Measurements from ENCODE around the gene ABCB8.
"Not testable (repeated sequence)": the region's sequence is repeated elsewhere in the genome, so short reads cannot be mapped to it uniquely, and the experiment has no call there.

The ABCB8 gene

DNA sequence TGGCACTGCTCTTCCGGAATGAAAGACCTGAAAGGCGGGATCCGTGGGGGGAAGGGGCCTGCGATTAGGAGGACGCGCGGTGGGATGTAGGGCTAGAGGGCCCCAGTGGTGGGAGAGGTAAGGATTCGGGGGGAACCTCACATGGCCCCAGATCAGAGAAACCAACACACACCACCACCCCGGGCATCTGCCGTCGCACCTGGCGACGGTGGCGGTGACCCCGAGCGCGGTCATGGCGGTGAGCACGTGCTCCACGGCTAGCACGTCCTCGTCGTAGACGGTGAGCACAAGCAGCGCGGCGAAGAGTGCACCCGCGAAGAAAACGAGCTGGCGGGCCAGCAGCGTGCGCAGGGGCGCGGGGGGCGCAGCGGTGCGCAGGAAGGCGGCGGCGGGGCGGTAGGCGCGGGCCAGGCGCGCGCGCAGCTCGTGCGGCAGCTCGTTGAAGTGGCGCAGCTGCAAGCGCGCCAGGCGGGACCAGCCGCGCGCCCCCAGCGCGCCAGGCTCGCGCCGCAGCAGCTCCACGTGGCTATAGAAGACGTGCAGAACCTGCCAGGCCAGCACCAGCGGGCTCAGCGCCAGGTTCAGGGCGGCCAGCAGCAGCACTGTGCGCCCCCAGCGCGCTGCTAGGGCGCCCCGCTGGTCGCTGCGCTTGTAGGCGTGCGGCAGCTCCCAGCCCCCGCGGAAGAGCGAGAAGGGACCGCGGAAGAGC is 9.7 kb upstream of the ABCB8 start:
- Histone ChIP-seq H4K20me1 (no peaks in the 10 kb centered on the region), H3K9ac (peak overlapping the region; percentile 73), H3K4me2 (peak overlapping the region; percentile 100), H3K27ac (peak overlapping the region; percentile 57), H3K27me3 (peaks cover 14% of the 10 kb centered on the region), H3K9me3 (no peaks in the 10 kb centered on the region), H3K4me3 (peak overlapping the region; percentile 68), H3K36me3 (peaks cover 7% of the 10 kb centered on the region; the same call in 1 of the 2 replicates), H3K4me1 (peaks cover 77% of the 10 kb centered on the region)
- TF ChIP-seq Cebpa-rat (IDR thresholded peaks at IDR 0.05): no peak

DNA sequence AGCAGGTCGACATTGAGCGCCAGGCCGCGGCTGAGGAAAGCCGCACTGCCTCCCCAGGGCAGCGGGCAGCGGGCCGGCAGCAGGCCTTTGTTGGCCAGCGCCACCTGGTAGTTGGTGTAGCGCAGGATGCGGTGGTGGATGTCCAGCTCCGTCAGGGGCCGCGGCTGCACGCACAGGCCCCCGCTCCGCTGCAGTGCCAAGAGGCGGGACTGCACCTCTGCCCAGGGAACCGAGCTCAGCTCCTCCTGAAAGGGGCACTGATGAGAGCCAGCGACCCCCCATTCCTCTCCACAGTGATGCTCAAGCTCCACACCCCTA is 9.2 kb upstream of the ABCB8 start:
- Histone ChIP-seq H3K27me3 (peaks cover 14% of the 10 kb centered on the region), H3K36me3 (peaks cover 4% of the 10 kb centered on the region; the same call in 1 of the 2 replicates), H3K4me2 (peak overlapping the region; percentile 100), H3K27ac (peak overlapping the region; percentile 57), H3K4me1 (peaks cover 76% of the 10 kb centered on the region), H3K9ac (peak overlapping the region; percentile 73; the same call in 1 of the 2 replicates), H3K4me3 (peak overlapping the region; percentile 68), H3K9me3 (no peaks in the 10 kb centered on the region), H4K20me1 (no peaks in the 10 kb centered on the region)
- TF ChIP-seq Cebpa-rat (IDR thresholded peaks at IDR 0.05): no peak

DNA sequence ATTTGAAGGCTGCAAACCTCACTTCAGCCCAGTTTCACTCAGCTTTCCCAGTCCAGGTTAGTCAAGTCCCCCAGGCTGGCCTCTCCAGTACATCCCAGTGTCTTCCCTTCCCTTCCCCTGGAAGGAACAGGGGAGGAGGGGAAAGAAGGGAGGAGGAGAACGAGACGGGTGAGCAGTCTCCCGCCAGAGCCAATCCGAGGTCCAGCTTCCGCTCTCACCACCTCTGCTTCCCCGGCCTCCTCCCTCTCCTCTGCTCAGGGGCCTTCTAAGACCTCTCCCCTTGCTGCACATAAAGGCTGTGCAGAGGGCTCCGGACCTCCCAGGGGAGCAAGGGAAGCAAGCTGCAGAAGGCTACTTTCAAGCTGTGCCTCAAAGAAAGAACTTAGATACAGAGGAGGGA is 8.0 kb upstream of the ABCB8 start:
- peak overlapping the region; percentile 100 for H3K4me2 ChIP-seq
- H4K20me1 ChIP-seq: no peaks in the 10 kb centered on the region
- H3K9ac ChIP-seq: no peak overlapping the region
- H3K36me3 ChIP-seq: no peaks in the 10 kb centered on the region
- TF ChIP-seq Cebpa-rat (IDR thresholded peaks at IDR 0.05): no peak
- H3K27me3 ChIP-seq: peaks cover 14% of the 10 kb centered on the region
- peaks cover 64% of the 10 kb centered on the region for H3K4me1 ChIP-seq
- no peak overlapping the region for H3K27ac ChIP-seq
- no peaks in the 10 kb centered on the region for H3K9me3 ChIP-seq
- H3K4me3 ChIP-seq: no peak overlapping the region

DNA sequence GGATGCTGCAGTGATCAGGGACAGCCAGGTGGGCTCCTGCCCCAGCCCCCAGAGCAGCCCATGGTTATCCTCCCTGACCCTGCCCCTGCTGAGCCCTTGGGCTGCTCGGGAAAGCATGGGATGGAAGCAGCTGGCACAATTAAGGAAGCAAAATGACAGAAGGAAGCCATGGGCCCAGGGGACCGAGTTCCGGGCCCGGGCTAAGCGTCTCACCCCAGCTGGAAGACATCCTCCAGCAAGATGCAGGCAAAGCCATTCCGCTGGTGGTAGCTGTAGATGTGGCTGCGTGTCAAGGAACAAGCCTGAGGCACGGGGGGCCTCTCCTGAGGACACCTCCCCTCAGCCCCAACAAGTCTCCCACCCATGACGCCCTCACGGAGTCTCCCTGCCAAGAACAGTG is 5.0 kb upstream of the ABCB8 start:
- no peak for TF ChIP-seq Cebpa-rat (IDR thresholded peaks at IDR 0.05)
- Histone ChIP-seq H4K20me1 (no peaks in the 10 kb centered on the region), H3K4me2 (peak overlapping the region; percentile 72), H3K9ac (peak overlapping the region; percentile 13; the same call in 1 of the 2 replicates), H3K4me3 (no peak overlapping the region), H3K27ac (no peak overlapping the region), H3K9me3 (no peaks in the 10 kb centered on the region), H3K27me3 (peaks cover 18% of the 10 kb centered on the region), H3K36me3 (no peaks in the 10 kb centered on the region), H3K4me1 (peaks cover 47% of the 10 kb centered on the region)

DNA sequence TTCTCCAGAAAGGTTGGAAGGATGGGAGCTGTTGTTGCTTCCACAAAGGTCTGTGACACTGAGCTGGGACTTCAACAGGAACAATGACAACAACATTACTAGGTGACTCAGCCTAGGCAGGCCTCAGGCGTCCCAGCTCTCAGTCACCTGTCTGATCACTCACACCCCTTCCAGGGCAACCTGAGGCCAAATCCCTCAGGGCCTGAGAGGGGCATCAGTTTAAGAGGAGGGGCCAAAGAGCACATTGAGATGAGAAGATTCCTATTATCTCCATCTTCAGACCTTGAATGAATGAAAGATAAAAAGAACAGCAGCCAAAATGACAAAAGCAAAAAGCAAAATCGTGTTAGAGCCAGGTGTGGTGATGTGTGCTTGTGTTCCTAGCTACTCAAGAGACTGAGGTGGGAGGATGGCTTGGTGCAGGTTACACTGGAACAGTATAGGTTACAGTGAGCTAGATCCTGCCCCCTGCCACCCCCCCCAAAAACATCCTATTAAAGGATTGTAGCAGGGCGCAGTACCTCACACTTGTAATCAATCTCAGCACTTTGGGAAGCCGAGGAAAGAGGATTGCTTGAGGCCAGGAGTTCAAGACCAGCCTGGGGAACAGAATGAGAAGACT is 3.7 kb upstream of the ABCB8 start, which contains the start of gene ATG9B:
Gene ATG9B, minus strand, starts transcription at position 60 of the 622 bp plus-strand sequence. CDS start 71 bp downstream, outside the sequence.
- H3K4me1 ChIP-seq: peaks cover 41% of the 10 kb centered on the region

DNA sequence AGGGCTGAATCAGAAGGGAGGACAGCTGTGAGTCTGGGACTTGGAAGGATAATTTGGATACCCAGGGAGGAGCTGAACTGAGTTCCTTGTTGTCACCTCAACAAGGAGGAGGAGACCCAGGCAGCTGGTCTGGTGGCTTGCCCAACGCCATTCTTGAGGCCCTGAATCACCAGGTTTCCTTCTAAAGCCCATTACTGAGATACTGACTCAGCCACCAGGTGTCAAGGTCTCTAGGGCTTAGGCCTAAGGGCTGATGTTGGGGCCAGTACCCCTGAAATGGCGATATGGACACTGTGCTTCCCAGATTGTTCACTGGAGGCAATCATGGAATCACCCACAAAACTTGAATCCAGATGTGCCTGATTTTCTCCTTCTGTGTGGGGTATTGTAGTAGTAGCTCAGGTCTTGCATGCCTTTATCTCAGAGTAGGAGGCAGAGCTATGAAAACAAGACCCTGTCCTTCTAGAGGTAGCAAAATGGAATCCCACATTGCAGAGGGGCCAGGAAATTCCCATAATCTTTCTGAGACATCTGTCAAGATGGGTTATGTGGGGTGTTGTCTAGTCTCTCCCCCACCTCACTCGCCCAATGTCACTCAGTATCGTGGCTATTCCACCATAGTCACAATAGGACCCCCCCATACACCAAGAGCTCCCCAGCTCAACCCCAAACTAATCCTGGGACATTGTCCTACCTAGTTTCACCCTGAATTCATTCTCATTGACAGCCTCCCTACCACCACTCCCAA is 2.2 kb upstream of the ABCB8 start:
- no peak overlapping the region for H3K9ac ChIP-seq
- H3K4me2 ChIP-seq: no peak overlapping the region
- no peak for TF ChIP-seq Cebpa-rat (IDR thresholded peaks at IDR 0.05)
- peaks cover 33% of the 10 kb centered on the region for H3K4me1 ChIP-seq
- H3K27me3 ChIP-seq: peaks cover 3% of the 10 kb centered on the region; the same call in 1 of the 2 replicates
- H4K20me1 ChIP-seq: no peaks in the 10 kb centered on the region
- H3K36me3 ChIP-seq: 0 out of 2 replicates have a peak, but pooled peaks cover under 1% of the 10 kb centered on the region
- H3K4me3 ChIP-seq: no peak overlapping the region
- no peaks in the 10 kb centered on the region for H3K9me3 ChIP-seq
- H3K27ac ChIP-seq: no peak overlapping the region

More for the DNA sequence above, 3.7 kb upstream of the ABCB8 start, which contains the start of gene ATG9B:
- no peak within 1 kb of the TSS for H3K27ac ChIP-seq
- no peak within 1 kb of the TSS for H3K4me3 ChIP-seq
- TF ChIP-seq Cebpa-rat (IDR thresholded peaks at IDR 0.05): no peak
- no peaks in the 10 kb centered on the region for H3K9me3 ChIP-seq
- H3K4me2 ChIP-seq: peak within 1 kb of the TSS; percentile 72
- H4K20me1 ChIP-seq: no peaks in the 10 kb centered on the region
- H3K9ac ChIP-seq: peak within 1 kb of the TSS; percentile 13; the same call in 1 of the 2 replicates
- peaks cover 5% of the 10 kb centered on the region for H3K27me3 ChIP-seq
- H3K36me3 ChIP-seq: no peaks in the 10 kb centered on the region

DNA sequence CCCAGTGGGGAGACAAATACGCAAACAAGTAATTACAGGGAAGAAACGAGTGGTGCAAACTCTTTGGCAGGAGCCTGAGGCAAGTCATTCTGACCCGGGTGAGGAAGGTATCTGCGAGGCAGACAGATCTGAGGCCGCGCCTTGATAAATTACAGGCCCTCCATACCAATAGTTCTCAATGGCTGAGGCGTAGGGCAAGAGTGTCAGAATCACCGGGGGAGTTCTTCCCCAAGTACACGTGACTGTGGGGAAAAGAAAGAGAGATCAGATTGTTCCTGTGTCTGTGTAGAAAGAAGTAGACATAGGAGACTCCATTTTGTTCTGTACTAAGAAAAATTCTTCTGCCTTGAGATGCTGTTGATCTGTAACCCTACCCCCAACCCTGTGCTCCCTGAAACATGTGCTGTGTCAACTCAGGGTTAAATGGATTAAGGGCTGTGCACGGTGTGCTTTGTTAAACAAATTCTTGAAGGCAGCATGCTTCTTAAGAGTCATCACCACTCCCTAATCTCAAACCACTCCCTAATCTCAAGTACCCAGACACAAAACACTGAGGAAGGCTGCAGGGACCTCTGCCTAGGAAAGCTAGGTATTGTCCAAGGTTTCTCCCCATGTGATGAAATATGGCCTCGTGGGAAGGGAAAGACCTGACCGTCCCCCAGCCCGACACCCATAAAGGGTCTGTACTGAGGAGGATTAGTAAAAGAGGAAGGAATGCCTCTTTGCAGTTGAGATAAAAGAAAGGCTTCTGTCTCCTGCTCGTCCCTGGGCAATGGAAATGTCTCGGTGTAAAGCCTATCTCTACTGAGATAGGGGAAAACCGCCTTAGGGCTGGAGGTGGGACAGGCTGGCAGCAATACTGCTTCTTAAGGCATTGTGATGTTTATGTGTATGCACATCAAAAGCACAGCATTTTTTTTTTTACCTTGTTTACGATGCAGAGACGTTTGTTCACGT is 1.2 kb upstream of the ABCB8 start:
- H4K20me1 ChIP-seq, H3K4me3 ChIP-seq, H3K27ac ChIP-seq, H3K9ac ChIP-seq, H3K27me3 ChIP-seq, H3K9me3 ChIP-seq: not testable (repeated sequence)
- Histone ChIP-seq H3K36me3 (0 out of 2 replicates have a peak, but pooled peaks cover 10% of the 10 kb centered on the region), H3K4me1 (peaks cover 33% of the 10 kb centered on the region), H3K4me2 (peak overlapping the region; percentile 93)

DNA sequence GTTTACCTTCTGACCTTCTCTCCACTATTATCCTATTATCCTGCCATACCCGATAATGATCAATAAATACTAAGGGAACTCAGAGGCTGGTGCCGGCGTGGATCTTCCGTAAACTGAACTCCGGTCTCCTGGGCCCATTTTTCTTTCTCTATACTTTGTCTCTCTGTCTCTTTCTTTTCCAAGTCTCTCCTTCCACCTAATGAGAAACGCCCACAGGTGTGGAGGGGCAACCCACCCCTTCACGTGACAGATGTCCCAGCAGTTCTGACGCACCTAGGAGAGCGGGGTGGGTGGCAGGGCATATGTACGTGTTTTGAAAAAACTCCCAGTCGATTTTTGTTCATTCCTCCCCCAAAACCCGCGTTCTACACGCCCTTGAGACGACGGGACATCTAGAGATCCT is 521 bp upstream of the ABCB8 start:
- H3K27ac ChIP-seq, H4K20me1 ChIP-seq, H3K27me3 ChIP-seq, H3K9me3 ChIP-seq: not testable (repeated sequence)
- H3K36me3 ChIP-seq: peaks cover 12% of the 10 kb centered on the region; the same call in 1 of the 2 replicates
- peak overlapping the region; percentile 93 for H3K4me2 ChIP-seq
- peak overlapping the region; percentile 18; the same call in 1 of the 2 replicates for H3K9ac ChIP-seq
- H3K4me3 ChIP-seq: peak overlapping the region; percentile 69
- H3K4me1 ChIP-seq: peaks cover 33% of the 10 kb centered on the region
